Calu3 (cell line): ENCODE data around the gene KRTAP6-3. TPM values are rescaled to one million over a fixed set of nuclear protein-coding genes. Genes with fewer than 3 reads are reported as not detected.

Experiments
- BruUV-seq: library from RNA; stranded (reverse); fragments of 400-500 nt; replicated peaks from 2 replicates; lab custom pipeline; 2021; lab: Mats Ljungman, UMichigan
- CTCF ChIA-PET: fragments of 300-600 bp; sonication (Branson Sonifier 250); formaldehyde crosslinking; loops from one replicate; lab custom pipeline; 2022; ENCODE audit warnings: antibody characterized with exemption; lab: Charles Lee
- DNase-seq: peaks from one replicate; pipeline ENCODE4 v3.0.0; 2022
- H3K27ac Mint-ChIP-seq: one replicate; pipeline ENCODE4 v1.8.0; 2022; ENCODE audit warnings: mixed read lengths; ENCODE audit not compliant: unreplicated experiment
- H3K27me3 Mint-ChIP-seq: one replicate; pipeline ENCODE4 v1.8.0; 2022; ENCODE audit warnings: mixed read lengths; ENCODE audit not compliant: unreplicated experiment
- H3K36me3 Mint-ChIP-seq: one replicate; pipeline ENCODE4 v1.8.0; 2022; ENCODE audit warnings: mild to moderate bottlenecking, moderate library complexity, mixed read lengths; ENCODE audit not compliant: insufficient read depth, unreplicated experiment
- H3K4me1 Mint-ChIP-seq: one replicate; pipeline ENCODE4 v1.8.0; 2022; ENCODE audit warnings: mild to moderate bottlenecking, low read depth, mixed read lengths; ENCODE audit not compliant: unreplicated experiment
- H3K4me3 Mint-ChIP-seq: one replicate; pipeline ENCODE4 v1.8.0; 2022; ENCODE audit warnings: mild to moderate bottlenecking, low read depth, moderate library complexity, mixed read lengths; ENCODE audit not compliant: unreplicated experiment
- H3K9me3 Mint-ChIP-seq: one replicate; pipeline ENCODE4 v1.8.0; 2022; ENCODE audit warnings: low read depth, mixed read lengths; ENCODE audit not compliant: unreplicated experiment
- CTCF ChIP-seq: fragments of 200-600 bp; IDR thresholded peaks from one replicate; pipeline ENCODE4 v1.8.0; 2022; ENCODE audit warnings: antibody characterized with exemption; ENCODE audit not compliant: unreplicated experiment
- intact Hi-C: fragments of 100-400 bp; cut with micrococcal nuclease; formaldehyde crosslinking; loops from one replicate; pipeline ENCODE4 v1.10.0; 2022; ENCODE audit not compliant: unreplicated experiment
- total RNA-seq: library from RNA; stranded (reverse); gene quantifications from 2 replicates; pipeline ENCODE4 v1.2.3, GENCODE V29; 2022

KRTAP6-3 gene
- total RNA-seq, 1 experiment from 2014 or later = not detected

DNA sequence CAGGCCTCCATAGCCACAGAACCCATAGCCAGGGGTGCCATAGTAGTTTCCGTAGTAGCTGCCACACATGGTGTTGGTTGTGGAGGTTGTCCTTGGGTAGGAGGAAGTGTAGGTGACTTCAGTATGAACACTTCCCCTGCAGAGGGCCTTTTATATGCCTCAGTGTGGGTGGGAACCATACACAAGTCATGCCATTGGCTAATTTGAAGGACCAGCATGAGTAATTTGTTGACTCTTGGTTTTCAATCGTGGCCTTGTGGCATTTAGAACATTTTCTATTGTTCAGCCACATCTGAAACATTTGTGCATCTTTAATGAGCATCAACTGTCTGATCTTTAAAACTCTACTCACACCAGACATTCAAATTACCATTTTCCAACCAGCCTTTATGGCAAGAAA lies 21.6 kb downstream of the KRTAP6-3 start, which contains the start of gene KRTAP6-1:
KRTAP6-1 (minus strand) TSS at position 95 of the 400 bp plus-strand sequence; CDS start at position 69, 26 bp downstream.
- no peaks in the 10 kb centered on the region for H3K36me3 Mint-ChIP-seq
- intact Hi-C loops = no loop called here
- H3K4me3 Mint-ChIP-seq = no peak within 1 kb of the TSS
- peaks cover 4% of the 10 kb centered on the region for H3K9me3 Mint-ChIP-seq
- no peak for TF ChIP-seq CTCF
- CTCF ChIA-PET = no interaction called here
- H3K27me3 Mint-ChIP-seq = no peaks in the 10 kb centered on the region
- no peaks in the 10 kb centered on the region for H3K4me1 Mint-ChIP-seq
- BruUV-seq = no TSS peak
- DNase-seq = no peak
- no peak within 1 kb of the TSS for H3K27ac Mint-ChIP-seq

DNA sequence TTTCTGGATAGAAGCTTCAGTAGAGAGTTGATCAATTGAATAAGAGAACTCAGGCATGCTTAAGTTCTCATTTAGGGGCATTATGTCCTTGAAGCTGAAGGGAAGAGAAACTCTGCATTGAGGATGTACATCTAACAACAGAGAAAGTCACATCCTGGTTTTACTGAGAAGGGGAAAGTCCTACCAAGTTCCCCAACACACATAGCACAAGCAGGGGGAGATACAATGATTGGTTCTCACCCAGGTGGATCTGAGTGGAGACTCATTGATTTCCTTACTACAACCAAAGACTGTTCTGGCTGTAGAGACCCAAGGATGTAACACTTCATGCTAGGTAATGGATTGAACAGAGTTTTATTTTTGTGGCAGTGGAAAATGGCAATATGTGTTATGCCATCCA lies 23.0 kb downstream of the KRTAP6-3 start:
- TF ChIP-seq CTCF = no peak
- H3K27ac Mint-ChIP-seq = no peak overlapping the region
- no peak overlapping the region for H3K4me3 Mint-ChIP-seq
- BruUV-seq = no TSS peak
- no peaks in the 10 kb centered on the region for H3K27me3 Mint-ChIP-seq
- H3K9me3 Mint-ChIP-seq = peaks cover 4% of the 10 kb centered on the region
- DNase-seq = no peak
- intact Hi-C loops = no loop called here
- H3K36me3 Mint-ChIP-seq = no peaks in the 10 kb centered on the region
- CTCF ChIA-PET = no interaction called here
- no peaks in the 10 kb centered on the region for H3K4me1 Mint-ChIP-seq

GRCh38 chr21:30616125-30616524 lies 23.9 kb downstream of the KRTAP6-3 start, which contains the start of gene KRTAP20-1:
Gene KRTAP20-1, plus strand, starts transcription at chr21:30616425. Its CDS starts 30 bp downstream, at chr21:30616455.
- H3K27ac Mint-ChIP-seq = no peak within 1 kb of the TSS
- no peak within 1 kb of the TSS for H3K4me3 Mint-ChIP-seq

DNA sequence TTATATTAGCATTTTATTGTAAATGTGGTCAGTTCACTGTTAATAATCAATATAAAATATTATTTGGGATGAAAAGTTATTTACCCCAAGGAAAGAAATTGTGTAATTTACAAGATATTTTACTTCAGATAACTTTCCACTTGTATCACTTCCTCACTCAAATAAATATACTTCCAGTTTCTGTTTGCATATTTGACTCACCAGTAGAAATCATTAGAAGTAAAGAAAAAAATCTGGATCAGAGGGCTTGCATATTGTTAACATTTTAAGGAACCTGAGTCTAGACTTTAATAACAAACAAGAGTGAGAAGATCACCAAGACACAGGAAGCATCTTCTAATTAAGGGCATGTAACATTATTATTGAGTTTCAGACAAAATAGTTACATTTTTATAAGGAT lies 27.8 kb downstream of the KRTAP6-3 start:
- no peak for DNase-seq
- CTCF ChIA-PET = no interaction called here
- Mint-ChIP-seq H3K36me3 (no peaks in the 10 kb centered on the region), H3K4me1 (no peaks in the 10 kb centered on the region), H3K27ac (no peak overlapping the region), H3K9me3 (no peaks in the 10 kb centered on the region), H3K4me3 (no peak overlapping the region), H3K27me3 (no peaks in the 10 kb centered on the region)
- BruUV-seq = no TSS peak
- intact Hi-C loops = no loop called here
- TF ChIP-seq CTCF = no peak

More at GRCh38 chr21:30616125-30616524, 23.9 kb downstream of the KRTAP6-3 start, which contains the start of gene KRTAP20-1:
- CTCF ChIA-PET = no interaction called here
- Mint-ChIP-seq H3K4me1 (no peaks in the 10 kb centered on the region), H3K36me3 (no peaks in the 10 kb centered on the region), H3K27me3 (no peaks in the 10 kb centered on the region), H3K9me3 (peaks cover under 1% of the 10 kb centered on the region)
- TF ChIP-seq CTCF = no peak
- DNase-seq = no peak
- BruUV-seq = no TSS peak
- intact Hi-C loops = no loop called here
